ENCODE measurements around the gene AGO1.

AGO1 gene

DNA sequence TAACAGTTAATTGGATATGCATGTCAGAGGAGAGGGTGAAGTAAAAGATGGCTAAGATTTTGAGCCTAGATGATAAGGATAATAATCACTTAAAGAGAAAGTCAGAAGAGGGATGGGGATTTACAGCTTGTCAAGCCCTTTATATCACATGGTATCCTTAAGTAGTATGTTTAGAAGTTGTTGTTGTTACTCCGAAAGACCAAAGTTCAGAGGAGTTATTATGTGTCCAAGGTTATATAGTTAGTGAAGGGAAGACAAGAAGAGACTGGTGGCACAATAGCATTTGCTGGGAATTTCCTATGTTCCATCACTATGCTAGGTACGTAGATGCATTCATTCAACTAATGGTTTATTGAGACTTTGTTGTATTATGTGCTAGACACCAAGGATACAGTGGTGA lies 30.8 kb upstream of the AGO1 start:
- TF ChIP-seq, protein P1, sequence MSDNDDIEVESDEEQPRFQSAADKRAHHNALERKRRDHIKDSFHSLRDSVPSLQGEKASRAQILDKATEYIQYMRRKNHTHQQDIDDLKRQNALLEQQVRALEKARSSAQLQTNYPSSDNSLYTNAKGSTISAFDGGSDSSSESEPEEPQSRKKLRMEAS (IDR thresholded peaks at IDR 0.05; ENCODE audit: low read depth, low read length): no peak
- TF ChIP-seq MYC (IDR thresholded peaks at IDR 0.05; ENCODE audit: low read depth, low read length) (no peak), POLR2A (IDR thresholded peaks at IDR 0.05; ENCODE audit: extremely low read depth, insufficient read length) (no peak)
- TF ChIP-seq, protein P2, sequence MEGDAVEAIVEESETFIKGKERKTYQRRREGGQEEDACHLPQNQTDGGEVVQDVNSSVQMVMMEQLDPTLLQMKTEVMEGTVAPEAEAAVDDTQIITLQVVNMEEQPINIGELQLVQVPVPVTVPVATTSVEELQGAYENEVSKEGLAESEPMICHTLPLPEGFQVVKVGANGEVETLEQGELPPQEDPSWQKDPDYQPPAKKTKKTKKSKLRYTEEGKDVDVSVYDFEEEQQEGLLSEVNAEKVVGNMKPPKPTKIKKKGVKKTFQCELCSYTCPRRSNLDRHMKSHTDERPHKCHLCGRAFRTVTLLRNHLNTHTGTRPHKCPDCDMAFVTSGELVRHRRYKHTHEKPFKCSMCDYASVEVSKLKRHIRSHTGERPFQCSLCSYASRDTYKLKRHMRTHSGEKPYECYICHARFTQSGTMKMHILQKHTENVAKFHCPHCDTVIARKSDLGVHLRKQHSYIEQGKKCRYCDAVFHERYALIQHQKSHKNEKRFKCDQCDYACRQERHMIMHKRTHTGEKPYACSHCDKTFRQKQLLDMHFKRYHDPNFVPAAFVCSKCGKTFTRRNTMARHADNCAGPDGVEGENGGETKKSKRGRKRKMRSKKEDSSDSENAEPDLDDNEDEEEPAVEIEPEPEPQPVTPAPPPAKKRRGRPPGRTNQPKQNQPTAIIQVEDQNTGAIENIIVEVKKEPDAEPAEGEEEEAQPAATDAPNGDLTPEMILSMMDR (IDR thresholded peaks at IDR 0.05; ENCODE audit: low read depth, low read length): no peak
- DNase-seq (ENCODE audit: low read depth): no peak
- no peak overlapping the region for H3K4me3 ChIP-seq (ENCODE audit: low read depth, low read length)

DNA sequence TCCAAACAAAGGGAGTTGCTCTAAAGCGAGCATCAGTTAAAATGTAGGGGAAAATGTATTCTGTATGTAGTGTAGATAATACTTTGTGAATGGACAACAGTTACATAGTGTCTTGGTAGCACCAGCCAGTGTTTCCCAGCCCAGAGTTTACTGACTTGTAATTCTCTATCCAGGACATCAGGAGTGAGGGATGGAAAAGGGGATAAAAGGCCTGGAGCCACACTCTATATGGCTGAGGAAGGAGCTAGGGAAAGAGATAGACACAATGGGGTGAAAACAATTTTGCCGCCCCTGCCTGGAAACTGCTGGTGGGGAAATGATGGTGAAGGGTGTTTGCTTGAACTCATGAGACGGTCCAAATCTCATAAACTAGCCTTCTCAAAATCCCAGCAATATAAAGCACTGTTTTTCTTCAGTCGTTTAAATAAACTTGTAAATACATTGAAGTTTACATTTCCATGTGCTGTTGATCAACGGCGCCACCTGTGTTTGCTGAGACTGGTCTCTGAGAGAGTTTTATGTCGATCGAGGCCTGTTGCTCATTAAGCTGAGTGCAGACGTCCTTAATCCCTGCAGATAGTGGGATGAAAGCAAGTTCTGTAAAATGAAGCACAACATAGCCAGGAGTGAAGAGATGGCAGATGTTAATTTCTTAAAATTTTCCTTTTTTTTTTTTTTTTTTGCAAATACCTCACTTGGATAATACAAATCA lies 27.9 kb upstream of the AGO1 start:
- TF ChIP-seq, protein P2 (IDR thresholded peaks at IDR 0.05; ENCODE audit: low read depth, low read length): no peak
- TF ChIP-seq, protein P1 (IDR thresholded peaks at IDR 0.05; ENCODE audit: low read depth, low read length): peak; percentile 22; the same call in 1 of the 2 replicates
- peak; percentile 19 for DNase-seq (ENCODE audit: low read depth)
- no peak overlapping the region for H3K4me3 ChIP-seq (ENCODE audit: low read depth, low read length)

DNA sequence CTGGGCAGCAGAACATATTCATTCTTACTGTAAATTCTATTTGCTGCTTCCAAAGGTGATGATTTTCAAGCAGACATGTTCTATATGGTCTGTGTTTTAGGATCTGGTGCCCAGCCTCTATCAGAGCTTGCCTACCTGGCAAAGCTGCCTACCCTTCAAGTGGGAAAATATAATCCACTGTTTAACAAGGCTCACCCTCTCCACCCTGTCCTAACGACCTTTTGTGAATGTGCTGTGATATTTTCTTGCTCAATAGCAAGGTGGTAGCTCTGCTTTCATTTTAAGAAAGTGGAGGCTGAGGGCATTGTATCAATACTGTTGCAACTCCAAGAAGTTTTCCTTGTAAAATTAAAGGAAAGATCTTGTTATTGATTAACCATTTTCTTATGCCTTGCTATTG lies 26.0 kb upstream of the AGO1 start:
- TF ChIP-seq MYC (IDR thresholded peaks at IDR 0.05; ENCODE audit: low read depth, low read length): no peak
- no peak for DNase-seq (ENCODE audit: low read depth)
- no peak overlapping the region for H3K4me3 ChIP-seq (ENCODE audit: low read depth, low read length)

DNA sequence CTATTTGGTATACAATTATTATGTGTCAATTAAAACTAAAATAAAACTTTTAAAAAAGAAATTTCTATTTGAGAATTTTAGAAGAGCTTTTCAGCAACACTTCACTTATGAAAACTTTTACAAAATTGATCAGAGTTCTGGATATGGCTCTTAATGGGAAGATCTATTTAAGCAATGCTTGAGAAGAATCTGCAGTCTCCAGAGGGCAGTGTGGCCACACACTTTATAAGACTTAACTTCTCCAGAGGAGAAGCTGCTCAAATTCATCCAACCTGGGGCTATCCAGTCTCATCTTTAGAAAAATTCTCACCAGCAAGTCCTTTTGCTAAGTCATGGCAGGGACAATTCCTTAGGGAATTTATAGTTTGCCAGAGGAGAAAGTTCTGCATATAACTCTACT lies 25.2 kb upstream of the AGO1 start:
- TF ChIP-seq, protein P2 (IDR thresholded peaks at IDR 0.05; ENCODE audit: low read depth, low read length): peak; percentile 40
- TF ChIP-seq, protein P1 (IDR thresholded peaks at IDR 0.05; ENCODE audit: low read depth, low read length): no peak
- peak; percentile 68 for DNase-seq (ENCODE audit: low read depth)
- H3K4me3 ChIP-seq (ENCODE audit: low read depth, low read length): no peak overlapping the region

DNA sequence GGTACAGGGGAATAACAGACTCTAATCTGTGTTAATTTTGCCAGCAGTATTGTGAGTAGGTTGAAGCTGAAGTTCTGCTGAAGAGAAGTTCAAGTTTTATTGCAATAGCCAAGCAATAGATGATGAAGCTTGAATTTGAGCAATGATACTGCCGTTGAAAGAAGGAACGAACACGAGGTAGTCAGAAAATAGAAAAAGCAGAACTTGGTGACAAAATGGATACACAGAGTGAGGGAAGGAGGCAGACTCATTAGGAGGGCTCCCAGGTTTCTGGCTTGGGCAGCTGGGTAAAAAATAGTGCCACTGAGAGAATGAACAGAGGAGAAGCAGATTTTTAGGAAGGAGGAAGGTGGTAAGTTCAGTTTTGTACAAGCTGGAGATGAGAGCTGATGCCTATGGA lies 22.3 kb upstream of the AGO1 start:
- peak; percentile 69 for DNase-seq (ENCODE audit: low read depth)
- peak; percentile 77 for TF ChIP-seq MYC (IDR thresholded peaks at IDR 0.05; ENCODE audit: low read depth, low read length)
- TF ChIP-seq, protein P1 (IDR thresholded peaks at IDR 0.05; ENCODE audit: low read depth, low read length): peak; percentile 71
- no peak for TF ChIP-seq POLR2A (IDR thresholded peaks at IDR 0.05; ENCODE audit: extremely low read depth, insufficient read length)
- no peak overlapping the region for H3K4me3 ChIP-seq (ENCODE audit: low read depth, low read length)

DNA sequence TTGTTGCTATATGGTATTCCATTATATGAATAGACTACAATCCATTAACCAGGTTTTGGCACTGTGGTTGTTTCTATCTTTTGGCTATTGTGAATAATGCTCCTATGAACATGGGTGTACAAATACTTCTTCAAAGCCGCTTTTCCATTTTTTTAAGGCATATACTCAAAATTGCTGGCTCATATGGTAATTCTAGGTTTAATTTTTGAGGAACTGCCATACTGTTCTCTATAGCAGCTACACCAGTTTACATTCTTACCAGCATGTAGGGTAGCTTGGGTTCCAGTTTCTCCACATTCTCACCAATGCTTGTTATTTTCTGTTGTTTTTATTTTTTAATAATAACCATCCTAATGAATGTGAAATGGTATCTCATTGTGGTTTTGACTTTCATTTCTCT lies 19.9 kb upstream of the AGO1 start:
- TF ChIP-seq MYC (IDR thresholded peaks at IDR 0.05; ENCODE audit: low read depth, low read length) (no peak), POLR2A (IDR thresholded peaks at IDR 0.05; ENCODE audit: extremely low read depth, insufficient read length) (no peak)
- TF ChIP-seq, protein P2 (IDR thresholded peaks at IDR 0.05; ENCODE audit: low read depth, low read length): no peak
- TF ChIP-seq, protein P1 (IDR thresholded peaks at IDR 0.05; ENCODE audit: low read depth, low read length): no peak
- no peak overlapping the region for H3K4me3 ChIP-seq (ENCODE audit: low read depth, low read length)
- no peak for DNase-seq (ENCODE audit: low read depth)

Measured in NB4 (cell line).